ENCODE results near the gene RAB31.

GRCh38 chr18:9735238-9735637 lies 27.1 kb downstream of the RAB31 start:
- TF ChIP-seq GATA3 (IDR thresholded peaks at IDR 0.05; ENCODE audit: low read depth, low read length) (no peak), GATA2 (IDR thresholded peaks at IDR 0.05; ENCODE audit: low read depth, low read length) (no peak)
